Measurements from ENCODE around the gene LPCAT1. TPM values are rescaled to one million over a fixed set of nuclear protein-coding genes. Genes with fewer than 3 reads are reported as not detected.
A peak's percentile ranks its signal among the peaks of the same experiment; 100 is the strongest.

Gene LPCAT1
- total RNA-seq, 1 experiment from 2014 or later: 59.8 TPM

GRCh38 chr5:1492757-1493156 lies 31.0 kb downstream of the LPCAT1 start:
- Histone ChIP-seq H3K36me3 (ENCODE audit: control insufficient read depth, insufficient read depth, low read length) (peaks cover 6% of the 10 kb centered on the region; the same call in 1 of the 2 replicates), H3K4me3 (ENCODE audit: low read depth in 2 of 2, low read length in 2 of 2) (no peak overlapping the region), H3K9me3 (ENCODE audit: control insufficient read depth, insufficient read depth, low read depth, low read length) (no peaks in the 10 kb centered on the region), H3K4me1 (ENCODE audit: control insufficient read depth, insufficient read depth, low read length) (no peaks in the 10 kb centered on the region), H3K27ac (ENCODE audit: low read length) (no peak overlapping the region), H3K27me3 (ENCODE audit: control insufficient read depth, insufficient read depth, low read length) (no peaks in the 10 kb centered on the region)
- in situ Hi-C loops (cut with HindIII; ENCODE audit: low pct_unique_long_range_greater_than_20kb, low sequenced_read_pairs): no loop called here
- TF ChIP-seq CTCF (IDR thresholded peaks at IDR 0.05) (no peak), TCF7L2 (IDR thresholded peaks at IDR 0.05; ENCODE audit: low read depth, low read length) (no peak), SIN3A (IDR thresholded peaks at IDR 0.05; ENCODE audit: borderline replicate concordance, insufficient read depth, low read depth, low read length) (no peak), POLR2AphosphoS5 (IDR thresholded peaks at IDR 0.05; ENCODE audit: low read depth, low read length) (no peak)
- POLR2A ChIA-PET: no interaction called here
- CTCF ChIA-PET: no interaction called here
- intact Hi-C loops (cut with micrococcal nuclease; ENCODE audit: unreplicated experiment): no loop called here
- no TSS peak for BruUV-seq (replicated peaks)
- DNase-seq (ENCODE audit: low read depth, low spot score) (no peak), ATAC-seq (peak; percentile 14; the same call in 1 of the 2 replicates)

GRCh38 chr5:1490376-1490775 lies 33.4 kb downstream of the LPCAT1 start:
- DNase-seq (ENCODE audit: low read depth, low spot score): no peak
- Histone ChIP-seq H3K27ac (ENCODE audit: low read length) (no peak overlapping the region), H3K27me3 (ENCODE audit: control insufficient read depth, insufficient read depth, low read length) (no peaks in the 10 kb centered on the region), H3K36me3 (ENCODE audit: control insufficient read depth, insufficient read depth, low read length) (peaks cover 6% of the 10 kb centered on the region; the same call in 1 of the 2 replicates), H3K4me1 (ENCODE audit: control insufficient read depth, insufficient read depth, low read length) (no peaks in the 10 kb centered on the region), H3K4me3 (ENCODE audit: low read depth in 2 of 2, low read length in 2 of 2) (no peak overlapping the region), H3K9me3 (ENCODE audit: control insufficient read depth, insufficient read depth, low read depth, low read length) (no peaks in the 10 kb centered on the region)
- intact Hi-C loops (cut with micrococcal nuclease; ENCODE audit: unreplicated experiment) (no loop called here), in situ Hi-C loops (cut with HindIII; ENCODE audit: low pct_unique_long_range_greater_than_20kb, low sequenced_read_pairs) (no loop called here)
- no peak for ATAC-seq
- BruUV-seq (replicated peaks): no TSS peak
- TF ChIP-seq POLR2AphosphoS5 (IDR thresholded peaks at IDR 0.05; ENCODE audit: low read depth, low read length) (no peak), SIN3A (IDR thresholded peaks at IDR 0.05; ENCODE audit: borderline replicate concordance, insufficient read depth, low read depth, low read length) (no peak), TCF7L2 (IDR thresholded peaks at IDR 0.05; ENCODE audit: low read depth, low read length) (no peak), CTCF (IDR thresholded peaks at IDR 0.05) (no peak), REST (IDR thresholded peaks at IDR 0.05; ENCODE audit: insufficient read depth in 1 of 2, low read depth in 2 of 2, low read length in 1 of 2) (no peak)
- POLR2A ChIA-PET: no interaction called here
- CTCF ChIA-PET: no interaction called here

All from Panc1 (cell line).